Omental fat pad (tissue), 4 donors: ENCODE data around the gene IL17RD. TPM values are rescaled to one million over a fixed set of nuclear protein-coding genes. Genes with fewer than 3 reads are reported as not detected.

Experiments used
- ATAC-seq: fragments of 150-250 bp; one replicate; pipeline ENCODE4 v1.9.1; 2016; ENCODE audit warnings: mild to moderate bottlenecking, moderate library complexity; ENCODE audit not compliant: low FRiP score
- DNase-seq: peaks from one replicate; pipeline ENCODE4 v3.0.0-alpha.2; 2019; ENCODE audit warnings: low spot score
- total RNA-seq, 4 donors: library from RNA; depleted of rRNA; stranded (reverse); fragments of >200 nt; gene quantifications; one replicate each; pipeline ENCODE4 v1.1.0, GENCODE V29; 2016
- TF ChIP-seq, protein P1 (sequence below), 3 donors: fragments of 450-650 bp; IDR thresholded peaks; one replicate each; pipeline ENCODE4 v1.5.1; 2016 to 2017; ENCODE audit warnings: antibody characterized with exemption in 3 of 3, mild to moderate bottlenecking in 3 of 3, moderate library complexity in 2 of 3

The IL17RD gene
- total RNA-seq, 4 donors from 2014 or later: 4.9 to 13.2 (median 6.6) TPM

DNA sequence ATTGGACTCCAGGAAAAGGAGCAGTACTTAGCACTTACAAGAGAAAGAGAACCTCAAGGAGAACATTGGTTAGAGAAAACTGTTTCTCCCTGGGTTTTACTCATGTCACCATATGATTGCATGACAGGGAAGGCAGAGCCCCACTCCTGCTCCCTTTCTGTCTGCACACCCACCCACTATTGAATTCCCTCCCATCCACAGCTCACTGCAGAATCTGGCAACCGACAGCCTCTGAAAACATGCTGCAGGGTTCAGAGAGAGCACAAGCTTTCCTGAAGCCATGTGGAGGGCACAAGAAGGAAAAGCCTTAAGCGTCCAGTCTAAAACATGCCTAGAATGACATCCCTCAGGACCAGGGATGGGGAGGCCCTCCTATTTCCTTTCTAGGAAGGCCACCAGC is 3.0 kb upstream of the IL17RD start:
- DNase-seq (no peak), ATAC-seq (no peak)
- TF ChIP-seq, protein P1, sequence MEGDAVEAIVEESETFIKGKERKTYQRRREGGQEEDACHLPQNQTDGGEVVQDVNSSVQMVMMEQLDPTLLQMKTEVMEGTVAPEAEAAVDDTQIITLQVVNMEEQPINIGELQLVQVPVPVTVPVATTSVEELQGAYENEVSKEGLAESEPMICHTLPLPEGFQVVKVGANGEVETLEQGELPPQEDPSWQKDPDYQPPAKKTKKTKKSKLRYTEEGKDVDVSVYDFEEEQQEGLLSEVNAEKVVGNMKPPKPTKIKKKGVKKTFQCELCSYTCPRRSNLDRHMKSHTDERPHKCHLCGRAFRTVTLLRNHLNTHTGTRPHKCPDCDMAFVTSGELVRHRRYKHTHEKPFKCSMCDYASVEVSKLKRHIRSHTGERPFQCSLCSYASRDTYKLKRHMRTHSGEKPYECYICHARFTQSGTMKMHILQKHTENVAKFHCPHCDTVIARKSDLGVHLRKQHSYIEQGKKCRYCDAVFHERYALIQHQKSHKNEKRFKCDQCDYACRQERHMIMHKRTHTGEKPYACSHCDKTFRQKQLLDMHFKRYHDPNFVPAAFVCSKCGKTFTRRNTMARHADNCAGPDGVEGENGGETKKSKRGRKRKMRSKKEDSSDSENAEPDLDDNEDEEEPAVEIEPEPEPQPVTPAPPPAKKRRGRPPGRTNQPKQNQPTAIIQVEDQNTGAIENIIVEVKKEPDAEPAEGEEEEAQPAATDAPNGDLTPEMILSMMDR (IDR thresholded peaks at IDR 0.05): no peak

DNA sequence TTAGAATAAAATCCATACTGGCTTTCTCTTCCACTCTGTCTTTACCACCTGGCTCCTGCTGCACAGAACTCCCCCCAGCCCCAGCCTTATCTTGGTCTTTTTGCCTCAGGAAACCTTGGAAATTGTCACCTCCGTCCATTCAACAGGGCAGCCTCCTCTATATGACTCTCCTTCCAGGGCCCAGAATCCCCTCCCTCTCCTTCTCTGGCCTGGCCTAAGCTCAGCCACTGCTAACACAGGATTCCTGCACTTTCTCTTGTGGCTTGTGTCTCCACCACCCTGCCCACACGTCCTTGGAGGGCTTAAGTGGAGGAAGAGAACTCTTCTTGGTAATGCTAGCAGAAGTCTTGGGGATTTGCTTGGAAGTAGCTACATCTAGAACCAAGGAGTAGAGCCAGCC is 1.5 kb upstream of the IL17RD start:
- DNase-seq (no peak), ATAC-seq (no peak)
- TF ChIP-seq, protein P1 (IDR thresholded peaks at IDR 0.05): no peak

DNA sequence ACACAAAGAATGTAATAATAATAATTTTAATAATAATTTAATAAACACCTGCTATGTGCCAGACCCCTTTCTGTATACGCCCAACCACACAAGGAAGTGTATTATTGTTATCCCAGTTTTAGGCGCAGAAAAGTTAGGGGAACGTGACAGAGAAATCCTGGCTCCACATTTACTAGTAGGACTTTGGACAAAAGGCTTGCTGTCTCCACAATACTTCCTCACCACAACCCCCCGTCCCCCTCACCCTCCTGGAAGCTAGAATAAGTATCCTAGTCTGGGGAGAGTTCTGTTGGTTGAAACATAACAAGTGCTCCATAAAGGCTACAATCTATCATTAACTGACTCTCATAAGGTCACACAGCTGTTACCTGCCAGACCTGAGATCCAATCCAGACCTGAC is 488 bp upstream of the IL17RD start:
- no peak for DNase-seq
- ATAC-seq: no peak
- TF ChIP-seq, protein P1 (IDR thresholded peaks at IDR 0.05): no peak

DNA sequence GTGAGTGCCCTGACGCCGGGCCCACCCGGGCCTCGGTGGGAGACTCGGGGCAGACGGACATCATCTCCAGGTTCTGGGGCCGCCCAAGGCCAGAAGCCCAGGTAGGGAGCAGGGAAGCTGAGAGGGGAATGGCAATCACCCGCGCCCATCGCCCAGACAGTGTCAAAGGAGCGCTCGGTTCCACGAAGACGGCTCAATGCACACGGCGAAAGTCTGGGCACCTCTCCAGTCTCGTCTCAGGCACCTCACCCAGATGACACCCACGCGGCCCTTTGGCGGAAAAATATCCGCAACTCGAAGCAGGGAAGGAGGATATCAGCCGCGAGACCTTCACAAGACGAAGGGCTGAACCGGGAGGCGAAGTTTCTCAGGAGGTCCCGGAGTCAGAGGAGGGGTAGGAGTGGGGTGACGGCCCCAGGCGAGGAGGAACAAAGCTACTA is 916 bp downstream of the IL17RD start:
- DNase-seq: no peak
- TF ChIP-seq, protein P1 (IDR thresholded peaks at IDR 0.05): no peak

DNA sequence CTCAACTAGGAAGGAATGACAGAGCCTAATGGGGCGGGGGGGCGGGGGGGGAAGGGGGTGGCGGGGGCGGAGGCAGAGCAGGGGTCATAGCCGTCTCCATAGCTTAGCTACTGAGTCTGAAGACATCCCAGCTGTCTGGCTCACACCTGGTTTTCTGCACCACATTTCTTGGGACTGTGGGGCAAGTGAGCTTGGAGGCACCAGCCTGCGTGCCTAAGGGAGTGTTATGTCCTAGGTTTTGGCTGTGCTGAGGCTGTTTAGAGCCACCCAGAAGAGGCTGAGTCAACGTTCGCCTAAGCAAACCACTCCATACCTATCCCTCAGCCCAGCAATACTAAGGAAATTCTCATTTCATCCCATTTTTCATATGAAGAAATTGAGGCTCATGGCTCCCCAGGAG is 1.4 kb downstream of the IL17RD start:
- TF ChIP-seq, protein P1 (IDR thresholded peaks at IDR 0.05): no peak
- DNase-seq: no peak
- ATAC-seq: no peak

More for the DNA sequence above, 916 bp downstream of the IL17RD start:
- peak; percentile 38 for ATAC-seq

DNA sequence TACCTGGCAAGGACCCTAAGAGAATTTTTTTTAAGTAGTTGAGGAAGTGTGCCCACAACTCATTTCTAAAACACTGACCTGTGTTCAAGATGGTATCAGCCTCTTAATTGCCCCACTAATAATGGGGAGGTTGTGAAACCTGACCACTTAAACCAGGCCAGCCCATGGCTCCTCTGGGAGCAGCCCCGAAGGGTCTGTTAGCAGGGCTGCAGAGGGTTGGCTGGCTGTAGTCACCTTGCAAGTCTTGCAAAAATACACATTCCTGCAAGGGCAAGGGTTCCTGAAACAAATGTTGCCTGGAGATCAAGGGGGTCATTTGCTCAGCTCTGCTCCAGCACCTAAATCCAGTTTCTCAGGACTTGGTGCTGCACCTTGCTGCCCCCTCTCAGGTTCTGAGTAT is 3.2 kb downstream of the IL17RD start:
- DNase-seq (no peak), ATAC-seq (no peak)
- TF ChIP-seq, protein P1 (IDR thresholded peaks at IDR 0.05): no peak

DNA sequence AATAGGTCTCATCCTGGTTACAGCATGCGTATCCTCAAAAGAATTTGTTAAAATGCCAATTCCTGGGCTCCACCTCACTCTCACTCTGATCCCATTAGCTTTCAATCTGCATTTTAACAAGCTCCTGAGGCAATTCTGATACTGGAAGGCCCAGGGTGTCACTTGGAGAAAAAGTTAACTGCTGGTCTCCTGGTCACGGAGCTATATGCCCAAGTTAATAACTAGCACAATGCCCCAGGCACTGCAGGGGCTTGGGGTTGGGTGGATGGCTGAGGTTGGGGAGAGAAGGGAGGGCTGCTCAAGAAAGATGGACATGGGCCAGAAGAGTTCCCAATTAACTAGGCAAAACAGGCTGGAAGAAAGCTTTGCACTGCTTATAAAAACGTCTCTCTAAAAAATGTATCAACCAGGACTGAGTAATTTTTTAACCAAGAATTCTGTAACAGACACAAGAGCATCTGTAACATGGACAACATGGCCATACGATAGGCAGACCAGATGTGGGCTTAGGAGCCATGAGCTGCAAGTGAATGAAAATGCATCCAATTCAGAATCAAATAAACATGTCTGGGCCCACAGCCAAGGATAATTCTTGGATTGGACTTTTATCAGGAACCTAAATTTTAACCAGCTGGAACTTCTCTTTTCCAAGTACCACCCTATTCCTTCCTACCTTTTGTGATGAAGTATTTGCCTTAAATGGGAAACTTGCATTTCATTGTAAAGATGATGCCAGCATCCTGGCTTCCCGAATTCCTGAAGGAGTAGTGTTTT is 4.2 kb downstream of the IL17RD start:
- no peak for DNase-seq
- TF ChIP-seq, protein P1 (IDR thresholded peaks at IDR 0.05): no peak
- no peak for ATAC-seq
